Stimulated activated CD8-positive, alpha-beta memory T cell treated with anti-CD3 and anti-CD28 coated beads, Interleukin-7, amount 100 ng/mL, for 24 hours (primary cell): ENCODE measurements around the gene AVPR1B.
"Not testable (repeated sequence)": the region's sequence is repeated elsewhere in the genome, so short reads cannot be mapped to it uniquely, and the experiment has no call there.

Experiments
- DNase-seq: peaks from one replicate; pipeline ENCODE4 v3.0.0-alpha.2; 2020; ENCODE audit warnings: low read depth

AVPR1B gene

GRCh38 chr1:206080026-206080820, 37.0 kb downstream of the AVPR1B start:
- no peak for DNase-seq

DNA sequence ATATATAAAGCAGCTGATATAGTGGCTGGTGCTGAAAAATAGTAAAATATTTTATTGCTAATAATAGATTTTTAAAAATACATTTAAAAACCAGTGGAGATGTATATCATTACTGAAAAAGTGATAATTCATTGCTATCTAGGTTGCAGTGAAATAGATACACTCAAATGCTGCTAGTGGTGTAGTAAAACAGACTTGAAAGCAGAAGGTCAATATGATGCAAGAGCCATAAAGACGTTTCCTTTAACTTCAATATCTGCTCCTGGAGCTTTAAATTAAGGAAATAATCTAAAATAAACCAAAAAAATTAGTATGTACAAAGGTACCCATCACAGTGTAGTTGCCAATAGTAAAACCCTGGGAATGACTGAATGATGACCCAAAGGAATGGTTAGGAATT, 38.1 kb downstream of the AVPR1B start:
- DNase-seq, result no peak

DNA sequence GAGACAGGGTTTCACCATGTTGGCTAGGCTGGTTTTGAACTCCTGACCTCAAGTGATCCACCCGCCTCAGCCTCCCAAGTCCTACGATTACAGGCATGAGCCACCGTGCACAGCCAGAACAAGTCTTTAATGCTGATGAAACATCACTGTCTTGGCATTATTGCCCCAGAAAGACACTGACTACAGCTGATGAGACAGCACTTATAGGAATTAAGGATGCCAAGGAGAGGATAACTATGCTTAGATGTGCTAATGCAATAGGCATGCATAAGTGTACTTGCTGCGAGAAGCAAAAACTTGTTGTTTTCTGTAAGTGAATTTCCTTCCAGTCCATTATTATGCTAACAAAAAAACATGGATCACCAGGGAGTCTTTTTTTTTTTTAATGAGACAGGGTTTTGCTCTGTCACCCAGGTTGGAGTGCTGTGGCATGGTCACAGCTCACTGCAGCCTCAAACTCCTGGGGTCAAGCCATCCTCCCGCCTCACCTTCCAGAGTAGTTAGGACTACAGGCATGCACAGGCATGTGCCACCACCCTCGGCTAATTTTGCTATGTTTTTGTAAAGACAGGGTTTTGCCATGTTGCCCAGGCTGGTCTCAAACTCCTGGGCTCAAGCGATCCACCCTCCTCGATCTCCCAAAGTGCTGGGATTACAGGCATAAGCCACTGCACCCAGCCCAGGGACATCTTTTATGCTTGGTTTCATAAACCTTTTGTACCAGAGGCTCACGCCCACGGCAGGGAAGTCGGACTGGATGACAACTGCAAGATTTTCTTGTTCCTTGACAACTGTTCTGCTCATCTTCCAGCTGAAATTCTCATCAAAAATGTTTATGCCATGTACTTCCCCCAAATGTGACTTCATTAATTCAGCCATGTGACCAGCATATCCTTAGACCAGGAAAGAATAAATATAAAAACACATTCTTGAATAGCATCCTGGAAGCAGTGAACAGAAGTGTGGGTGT, 41.1 kb downstream of the AVPR1B start:
- no peak for DNase-seq

DNA sequence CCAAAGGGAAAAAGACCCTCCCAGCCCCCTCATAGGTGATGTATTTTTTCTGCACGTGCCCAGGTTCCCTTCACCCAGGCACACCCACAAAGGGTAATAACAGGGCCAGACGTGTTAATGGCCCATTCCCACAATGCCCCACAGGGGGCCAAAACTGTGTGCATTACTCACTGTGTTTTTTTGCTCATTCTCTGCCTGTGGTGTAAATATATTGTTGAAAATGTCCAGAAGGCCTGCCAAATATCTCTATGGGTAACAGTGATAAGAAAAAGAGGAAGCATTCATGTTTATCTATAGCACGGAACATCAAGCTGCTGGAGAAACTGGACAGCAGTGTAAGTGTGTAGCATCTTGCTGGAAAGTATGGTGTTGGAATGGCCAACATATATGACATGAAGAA, 42.3 kb downstream of the AVPR1B start:
- DNase-seq, result no peak

GRCh38 chr1:206070627-206071304, 46.4 kb downstream of the AVPR1B start:
- no peak for DNase-seq

DNA sequence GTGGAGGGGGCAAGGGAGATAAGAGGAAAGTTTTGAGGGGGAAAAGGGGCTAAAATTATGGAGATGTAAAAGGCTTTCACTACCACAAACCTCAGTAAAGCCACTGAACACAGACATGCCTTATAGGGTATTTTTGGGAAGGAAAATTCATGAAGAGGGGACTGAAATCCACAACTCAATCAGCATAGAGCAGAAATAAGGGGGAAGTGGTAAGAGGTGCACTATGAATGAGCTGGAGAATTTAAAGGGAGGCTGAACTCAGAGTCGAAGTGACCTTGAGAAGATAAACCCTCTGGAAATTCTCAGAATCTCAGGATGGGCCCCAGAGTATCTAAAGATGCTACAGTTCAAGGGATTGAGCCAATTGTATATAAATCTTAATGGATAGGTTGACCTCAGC, 48.9 kb downstream of the AVPR1B start:
- DNase-seq, result no peak

DNA sequence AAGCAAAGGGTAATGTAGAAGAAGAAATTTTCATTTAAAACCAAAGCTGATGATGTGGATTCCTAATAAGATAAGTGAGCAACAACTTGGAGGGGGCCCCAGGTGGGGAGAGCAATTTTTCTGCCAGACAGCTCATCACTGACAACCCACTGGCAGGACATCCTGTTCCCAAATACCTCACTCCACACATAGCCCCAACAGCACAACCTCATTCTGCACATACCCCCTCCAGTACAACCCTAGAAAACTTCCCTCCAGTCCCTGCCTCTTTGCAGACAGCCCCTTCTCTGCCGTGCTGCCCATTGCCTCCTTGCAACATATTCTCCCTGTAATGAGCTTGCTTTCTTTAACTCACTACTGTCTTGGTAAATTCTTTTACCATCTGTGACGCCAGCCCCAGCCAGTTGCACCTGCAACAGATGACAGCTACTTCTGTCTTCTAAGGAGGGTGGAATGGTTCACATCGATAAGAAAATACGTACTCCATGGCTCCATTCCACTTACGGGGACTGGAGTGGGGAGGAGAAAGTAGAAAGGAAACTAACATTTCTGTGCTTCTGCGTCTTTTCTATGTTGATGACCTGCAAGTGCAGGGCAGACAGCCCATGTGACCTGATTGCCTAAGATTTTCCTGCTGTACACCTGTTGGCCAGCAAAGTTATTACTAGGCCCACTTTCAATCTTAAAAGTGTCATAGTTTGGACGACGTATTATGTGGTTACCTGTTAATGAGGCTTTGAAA, 49.5 kb downstream of the AVPR1B start:
- no peak for DNase-seq

GRCh38 chr1:206066479-206067171, 50.6 kb downstream of the AVPR1B start:
- no peak for DNase-seq

DNA sequence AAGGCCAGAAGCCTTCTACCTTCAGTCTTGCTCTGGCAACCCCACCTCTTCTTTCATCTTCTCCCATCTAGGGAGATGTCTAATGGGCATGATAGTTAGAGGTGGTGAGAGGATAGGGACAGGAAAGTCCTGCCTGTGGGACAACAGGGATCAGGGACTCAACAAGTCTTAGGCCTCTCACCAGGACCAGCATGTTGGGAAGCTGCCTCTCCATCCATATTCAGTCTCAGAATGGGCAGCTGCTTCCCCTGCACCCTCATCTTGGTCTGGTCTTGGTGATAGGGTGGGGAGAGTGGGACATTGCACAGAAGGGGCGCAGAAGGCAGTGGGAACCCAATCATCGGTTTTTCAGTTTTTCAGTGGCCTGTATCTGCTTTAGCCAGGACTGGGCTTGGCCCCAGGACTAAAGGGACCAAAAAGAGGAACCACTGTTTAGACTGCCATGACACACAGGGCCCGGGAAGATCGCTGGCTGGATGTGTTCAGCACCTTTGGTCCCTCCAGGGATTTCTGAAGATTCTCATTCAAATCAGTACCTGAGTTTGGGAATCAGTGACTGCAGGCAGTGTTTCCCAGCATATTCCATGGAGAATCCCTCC, 51.5 kb downstream of the AVPR1B start:
- no peak for DNase-seq

- not testable (repeated sequence) for DNase-seq
Observed at GRCh38 chr1:206064501-206064900, 52.7 kb downstream of the AVPR1B start.

DNA sequence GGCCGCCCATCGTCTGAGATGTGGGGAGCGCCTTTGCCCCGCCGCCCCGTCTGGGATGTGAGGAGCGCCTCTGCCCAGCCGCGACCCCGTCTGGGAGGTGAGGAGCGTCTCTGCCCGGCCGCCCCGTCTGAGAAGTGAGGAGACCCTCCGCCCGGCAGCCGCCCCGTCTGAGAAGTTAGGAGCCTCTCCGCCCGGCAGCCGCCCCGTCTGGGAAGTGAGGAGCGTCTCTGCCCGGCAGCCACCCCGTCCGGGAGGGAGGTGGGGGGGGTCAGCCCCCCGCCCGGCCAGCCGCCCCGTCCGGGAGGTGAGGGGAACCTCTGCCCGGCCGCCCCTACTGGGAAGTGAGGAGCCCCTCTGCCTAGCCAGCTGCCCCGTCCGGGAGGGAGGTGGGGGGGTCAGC, 53.2 kb downstream of the AVPR1B start:
- DNase-seq, result not testable (repeated sequence)

DNA sequence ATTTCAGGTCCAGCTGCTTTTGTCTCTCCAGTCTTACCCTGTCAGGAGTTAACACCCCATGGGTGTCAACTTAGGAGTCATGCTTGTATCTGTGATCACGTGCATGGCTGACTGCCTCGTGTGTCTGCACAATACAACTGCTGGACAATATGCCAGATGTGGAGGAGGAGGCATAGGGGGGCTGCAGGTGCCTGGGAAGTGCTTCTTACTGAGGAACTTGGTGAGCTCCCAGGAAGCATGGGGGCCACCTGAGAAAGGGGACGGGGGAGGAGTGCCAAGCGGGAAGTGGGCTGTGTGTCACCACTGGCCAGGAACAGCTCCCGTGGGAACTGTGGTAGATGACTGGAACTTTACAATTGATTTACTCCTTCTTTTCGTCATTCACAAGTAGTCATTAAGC, 54.7 kb downstream of the AVPR1B start:
- no peak for DNase-seq

DNA sequence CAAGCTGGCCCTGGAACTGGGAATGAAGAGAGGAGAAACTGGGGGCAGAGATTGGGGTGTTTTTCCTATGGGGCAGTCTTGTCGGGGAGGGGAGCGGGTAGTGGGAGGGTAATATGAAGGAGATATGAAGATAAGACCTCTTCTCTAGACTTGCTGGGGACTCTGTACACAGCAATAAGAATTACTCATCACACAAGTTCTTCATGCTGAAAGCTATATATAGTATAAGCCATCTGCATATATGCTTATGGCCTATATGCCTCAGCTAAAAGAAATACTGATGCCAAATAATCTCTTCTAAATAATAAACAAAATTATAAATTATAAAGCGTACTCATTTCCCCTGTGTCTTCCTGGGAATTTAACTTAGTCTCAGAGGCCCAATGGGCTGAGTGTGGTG, 56.3 kb downstream of the AVPR1B start:
- DNase-seq, result no peak
